GM18511 (cell line): ENCODE results near the gene JOSD1.

Source experiments
- ATAC-seq: cut with Tn5 transposase; IDR thresholded peaks from one replicate; pipeline ENCODE4 v1.9.1; 2021; ENCODE audit warnings: mild to moderate bottlenecking, moderate library complexity; ENCODE audit not compliant: unreplicated experiment

JOSD1 gene

DNA sequence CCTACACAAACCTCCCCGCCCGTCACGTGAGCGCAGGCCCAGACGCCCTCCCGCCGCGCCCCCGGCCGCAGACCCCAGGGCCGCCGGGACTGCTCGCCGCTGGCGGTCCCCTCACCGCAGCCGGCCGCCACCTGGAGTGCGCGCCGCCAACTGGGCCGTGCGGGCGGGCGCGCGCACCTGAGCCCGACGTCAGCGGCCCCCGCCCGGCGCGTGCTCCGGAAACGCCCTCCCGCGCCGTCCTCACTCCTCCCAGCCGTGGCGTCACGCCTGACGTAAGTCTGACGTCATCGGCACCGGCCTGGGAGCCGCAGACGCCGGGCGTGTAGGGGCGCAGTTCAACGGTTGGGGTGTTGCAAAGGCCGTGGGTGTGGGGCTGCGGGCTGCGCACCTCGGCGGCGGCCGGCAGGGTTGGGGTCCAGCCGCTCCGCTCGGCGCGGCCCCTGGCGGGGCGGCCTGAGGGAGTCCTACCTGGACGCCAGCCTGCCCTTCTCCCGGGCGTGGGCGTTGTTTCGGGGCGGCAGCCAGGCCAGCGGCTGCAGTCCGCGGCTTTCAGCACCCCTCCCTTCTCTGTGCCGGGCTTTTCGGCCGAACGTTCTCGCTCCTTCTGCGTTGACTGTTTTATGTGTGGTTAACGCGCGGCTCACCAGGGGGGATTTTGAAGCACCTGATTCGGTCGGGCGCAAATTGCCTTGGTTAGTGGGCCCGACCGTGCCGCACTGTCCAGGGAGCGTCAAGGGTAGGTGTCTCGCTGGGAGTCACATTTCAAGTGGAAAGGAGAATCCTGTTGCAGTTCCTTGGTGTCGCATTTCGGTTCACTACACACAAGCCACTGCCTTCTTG, at the start of gene JOSD1:
Gene JOSD1 (minus strand): TSS at position 155 of the 840 bp plus-strand sequence. CDS start 956 bp downstream, outside the sequence.
- peak; percentile 38 for ATAC-seq

DNA sequence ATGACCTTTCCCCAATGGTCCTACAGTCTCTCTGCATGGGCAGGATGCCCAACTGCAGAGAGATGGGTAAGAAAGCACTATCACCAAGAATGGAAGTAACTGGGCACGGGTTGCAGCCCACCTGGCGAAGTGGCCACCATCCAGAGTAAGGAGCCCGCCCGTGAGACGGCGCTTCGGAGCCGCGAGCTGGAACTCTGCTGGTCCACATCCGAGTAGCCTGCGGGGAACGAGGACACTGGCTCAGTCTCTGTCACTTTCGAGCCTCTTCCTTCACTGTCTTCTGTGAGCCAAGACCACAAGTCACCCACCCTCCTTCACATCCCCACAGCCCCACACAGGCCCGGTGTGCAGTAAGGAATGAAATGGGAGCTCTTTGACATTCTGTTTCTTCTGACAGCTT, 49.4 kb upstream of the JOSD1 start:
- ATAC-seq = no peak

DNA sequence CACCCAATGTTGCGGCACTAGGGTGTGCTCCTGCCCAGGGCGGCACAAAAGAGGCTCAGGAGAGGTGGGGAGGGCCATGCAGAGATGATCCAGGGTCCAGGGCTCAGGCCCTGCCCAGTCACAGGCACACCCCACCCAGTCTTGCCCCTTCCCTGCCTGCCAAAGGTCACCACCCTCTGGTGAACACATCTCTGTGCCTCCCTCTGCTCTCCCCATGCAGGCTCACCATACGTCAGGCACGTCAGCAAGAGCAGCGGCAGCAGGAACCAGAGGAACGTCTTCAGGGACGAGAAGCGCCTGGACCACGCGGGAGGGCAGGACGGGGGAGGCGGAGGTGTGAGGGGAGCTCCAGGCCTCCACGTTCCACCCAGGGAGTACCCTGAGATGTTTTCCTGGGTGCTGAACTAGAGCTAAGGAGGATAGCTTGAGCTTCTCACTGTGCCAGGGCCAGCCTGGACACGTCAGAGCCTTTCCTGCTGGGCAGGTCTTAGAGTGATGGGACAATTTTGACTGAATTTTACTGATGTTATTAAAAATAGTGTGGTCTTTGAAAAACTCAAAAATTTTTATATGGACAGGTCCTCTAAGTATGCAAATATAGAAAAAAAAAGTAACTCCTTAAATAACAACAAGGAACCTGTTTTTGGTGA, 47.9 kb upstream of the JOSD1 start:
- ATAC-seq = no peak

DNA sequence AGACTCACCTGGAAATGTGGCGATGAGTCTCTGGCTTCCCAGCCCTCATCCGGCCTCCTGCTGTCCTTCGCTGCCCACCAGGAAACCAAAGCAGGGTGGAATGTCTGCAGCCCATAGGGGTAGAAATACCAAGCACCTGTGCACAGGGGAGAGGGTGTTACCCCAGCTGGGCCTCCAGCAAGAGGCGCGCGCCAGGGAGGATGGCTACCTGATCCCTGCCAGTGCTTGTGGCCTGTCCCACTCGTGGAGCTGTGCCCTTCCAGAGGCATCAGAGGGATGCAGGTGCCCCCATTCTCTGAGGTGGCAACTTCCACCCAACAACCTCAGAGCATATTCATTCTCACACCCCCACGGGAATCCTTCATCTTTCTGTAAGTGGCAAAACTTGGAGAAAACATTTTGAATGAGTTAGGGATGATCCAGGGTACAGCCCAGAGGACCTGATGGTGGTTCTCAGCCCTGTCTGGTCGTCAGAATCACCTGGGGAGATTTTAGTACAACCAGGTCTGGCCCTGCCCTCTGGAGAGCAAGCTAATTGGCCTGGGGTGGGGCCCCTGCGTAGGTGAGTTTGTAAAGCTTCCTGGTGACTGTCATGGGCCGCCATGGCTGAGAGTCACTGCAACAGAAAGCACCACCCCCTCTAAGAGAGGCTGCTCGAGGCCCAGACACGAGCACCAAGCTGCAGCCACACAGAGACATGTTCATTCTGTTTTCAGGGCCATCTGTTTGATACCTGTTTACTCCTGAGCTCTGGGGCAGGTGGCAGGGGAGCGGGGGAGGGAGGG, 45.1 kb upstream of the JOSD1 start:
- ATAC-seq = no peak

DNA sequence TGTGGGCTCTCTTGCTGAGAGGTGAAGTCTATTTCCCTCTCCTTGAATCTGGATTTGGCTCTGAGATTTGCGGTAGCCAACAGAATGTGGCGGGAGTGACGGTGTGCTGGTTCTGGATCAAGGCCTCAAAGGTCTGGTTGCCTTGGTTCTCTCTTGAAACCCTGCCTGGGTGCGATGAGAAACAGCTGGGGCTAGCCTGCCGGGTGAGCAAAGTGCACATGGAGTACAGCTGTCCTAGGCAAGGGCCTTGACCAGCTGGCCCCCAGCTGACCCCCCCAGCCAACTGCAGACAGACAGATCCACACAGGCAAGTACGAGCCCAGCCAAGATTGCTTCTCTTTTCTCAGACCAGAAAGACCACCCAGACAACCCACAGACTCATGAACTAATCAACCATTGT, 44.2 kb upstream of the JOSD1 start:
- ATAC-seq = no peak

DNA sequence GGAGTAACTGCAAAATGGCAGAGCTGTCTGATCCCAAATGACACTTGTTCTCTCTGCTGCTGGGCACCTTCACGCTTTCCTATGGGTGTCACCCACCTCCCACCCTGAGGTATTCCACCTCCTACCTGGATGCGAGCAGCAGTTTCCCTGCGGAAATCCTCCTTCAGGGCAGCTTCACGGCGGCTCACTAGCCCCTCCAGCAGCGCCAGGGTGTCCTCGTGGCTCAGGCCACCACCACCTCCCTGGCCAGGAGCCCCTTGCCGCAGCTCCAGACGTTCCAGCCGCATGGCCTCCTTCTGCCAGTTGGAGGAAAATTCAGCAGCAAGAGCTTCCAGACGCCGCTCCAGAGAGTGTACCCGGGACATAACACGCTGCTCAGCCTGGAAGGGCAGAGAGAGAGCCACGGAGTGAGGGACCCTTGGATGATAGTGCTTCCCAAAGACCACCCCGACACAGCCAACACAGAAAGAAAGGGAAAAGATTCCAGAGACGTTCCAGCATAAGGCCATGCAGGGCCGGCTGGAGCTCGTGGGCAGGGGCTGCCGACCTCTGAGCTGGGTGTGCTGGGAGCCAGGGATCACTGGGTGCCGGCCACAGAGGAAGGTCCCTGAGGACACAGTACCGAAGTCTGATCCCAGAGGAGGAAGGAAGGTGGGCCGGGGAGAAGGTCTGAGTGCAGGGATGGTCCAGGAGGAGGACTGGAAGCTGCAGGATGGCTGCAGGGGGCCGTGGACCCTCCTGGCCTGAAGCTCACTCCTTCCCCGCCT, 41.6 kb upstream of the JOSD1 start:
- ATAC-seq = no peak

DNA sequence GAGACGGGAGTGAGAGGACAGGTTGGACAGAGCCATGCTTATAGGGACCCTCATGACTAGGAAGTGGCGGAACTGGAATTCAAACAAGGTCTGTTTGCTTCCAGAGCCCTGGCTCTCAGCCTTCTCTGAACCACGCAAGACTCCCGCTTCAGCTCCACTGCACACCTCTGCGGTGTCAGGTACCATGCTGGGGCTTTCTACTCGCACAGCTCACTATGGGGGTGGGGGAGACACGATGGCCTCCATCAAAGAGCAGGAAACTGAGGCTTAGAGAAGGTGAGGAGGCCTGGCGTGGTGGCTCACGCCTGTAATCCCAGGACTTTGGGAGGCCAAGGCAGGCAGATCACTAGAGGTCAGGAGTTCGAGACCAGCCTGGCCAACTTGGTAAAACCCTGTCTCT, 40.8 kb upstream of the JOSD1 start:
- no peak for ATAC-seq

DNA sequence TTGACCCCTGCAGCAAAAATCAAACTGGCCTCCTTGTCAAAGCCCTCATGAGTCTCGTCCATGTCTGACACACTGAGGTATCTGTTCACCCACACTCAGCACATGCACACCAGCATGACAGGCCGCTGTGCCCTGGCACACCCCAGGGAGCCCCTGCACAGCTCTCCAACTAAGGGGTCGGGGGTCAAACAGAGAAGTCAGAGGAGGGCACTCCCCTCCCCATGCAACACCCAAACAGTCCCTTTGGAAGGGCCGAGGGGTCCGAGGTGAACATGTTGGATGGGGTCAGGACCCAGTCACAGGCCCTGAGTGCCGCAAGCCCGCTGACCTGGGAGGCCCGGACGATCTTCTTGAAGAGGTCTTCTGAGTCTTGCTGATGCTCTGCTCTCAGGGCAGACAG, 40.4 kb upstream of the JOSD1 start:
- ATAC-seq = no peak

DNA sequence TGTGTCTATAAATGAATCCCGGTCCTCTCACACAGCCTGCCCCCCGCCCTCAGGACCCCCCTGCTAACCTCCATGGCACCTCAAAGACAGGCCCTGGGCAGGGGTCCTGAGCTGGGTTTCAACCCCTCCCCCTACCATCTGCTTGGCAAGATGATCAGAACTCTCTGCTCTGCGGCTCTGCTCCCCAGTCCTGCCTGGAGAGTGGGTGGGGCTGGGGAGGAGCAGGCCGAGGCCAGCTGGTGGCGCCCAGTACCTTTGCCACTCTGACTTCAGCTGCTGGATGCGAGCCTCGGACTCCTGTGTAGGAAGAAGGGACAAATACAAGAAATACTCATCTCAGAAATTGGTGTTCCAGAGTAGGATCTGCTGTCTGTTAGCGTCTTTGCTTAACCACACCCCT, 40.0 kb upstream of the JOSD1 start:
- no peak for ATAC-seq

DNA sequence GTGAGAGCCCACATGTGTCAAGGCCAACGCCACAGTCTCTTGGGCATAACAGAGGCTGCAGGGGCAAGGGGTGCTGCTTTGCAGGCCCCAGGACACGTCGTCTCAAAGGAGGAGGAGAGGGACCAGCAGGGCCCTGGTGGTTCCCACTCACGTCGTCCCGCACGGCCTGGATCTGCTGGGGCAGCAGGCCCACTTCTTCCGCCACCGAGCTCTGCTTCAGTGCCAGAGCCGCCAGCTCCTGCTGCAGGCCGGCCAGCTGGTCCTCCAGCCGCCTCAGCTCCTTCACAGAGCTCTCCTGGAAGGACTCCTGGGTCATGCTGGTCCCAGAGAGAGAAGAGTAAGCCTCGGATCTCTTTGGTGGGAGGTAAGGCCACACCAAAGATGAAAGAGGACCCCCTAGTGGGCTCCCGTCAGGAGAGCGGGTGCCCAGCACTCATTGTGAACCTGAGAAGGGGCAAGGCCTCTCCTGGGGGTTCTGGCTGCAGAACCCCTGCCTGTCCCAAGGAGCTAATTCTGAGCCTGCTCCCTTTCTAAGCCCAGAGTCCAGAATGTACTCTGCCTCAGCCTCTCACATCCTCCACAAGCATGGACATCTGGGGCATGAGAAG, 39.5 kb upstream of the JOSD1 start:
- no peak for ATAC-seq

DNA sequence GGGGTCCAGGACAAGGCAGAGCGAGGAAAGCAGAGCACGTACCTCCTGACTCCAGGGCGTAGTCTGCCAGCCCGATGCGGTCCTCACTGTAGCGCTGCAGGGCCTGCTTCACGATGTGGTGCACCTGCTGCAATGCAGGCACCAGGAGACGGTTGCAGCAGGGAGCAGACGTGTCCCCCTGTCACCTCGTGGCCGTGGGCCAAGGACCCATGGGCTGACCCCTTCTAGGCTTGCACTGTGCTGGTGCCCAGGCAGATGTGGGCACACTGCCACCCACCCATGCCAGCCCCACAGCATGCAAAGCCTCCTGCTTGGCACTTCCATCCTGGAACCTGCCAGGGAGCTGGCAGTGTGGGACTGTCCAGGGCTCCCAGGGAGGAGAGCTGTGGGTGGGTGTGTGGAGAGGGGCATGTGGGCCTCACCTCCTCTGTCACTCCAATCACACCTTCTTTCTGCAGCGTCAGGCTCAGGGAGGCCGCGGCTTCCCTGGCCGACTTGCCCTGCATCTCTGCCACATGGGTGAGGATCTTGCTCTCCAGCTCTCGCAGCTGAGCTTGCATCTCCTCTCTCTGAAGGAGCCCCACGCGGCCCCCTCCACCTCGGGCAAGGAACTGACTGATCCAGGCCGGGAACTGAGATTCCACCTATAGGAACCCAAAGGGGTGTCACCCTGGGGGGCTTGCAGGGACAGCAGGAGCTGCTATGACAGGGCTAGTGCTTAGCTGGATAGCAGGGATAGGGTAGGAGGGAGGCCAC, 38.7 kb upstream of the JOSD1 start:
- ATAC-seq = no peak

DNA sequence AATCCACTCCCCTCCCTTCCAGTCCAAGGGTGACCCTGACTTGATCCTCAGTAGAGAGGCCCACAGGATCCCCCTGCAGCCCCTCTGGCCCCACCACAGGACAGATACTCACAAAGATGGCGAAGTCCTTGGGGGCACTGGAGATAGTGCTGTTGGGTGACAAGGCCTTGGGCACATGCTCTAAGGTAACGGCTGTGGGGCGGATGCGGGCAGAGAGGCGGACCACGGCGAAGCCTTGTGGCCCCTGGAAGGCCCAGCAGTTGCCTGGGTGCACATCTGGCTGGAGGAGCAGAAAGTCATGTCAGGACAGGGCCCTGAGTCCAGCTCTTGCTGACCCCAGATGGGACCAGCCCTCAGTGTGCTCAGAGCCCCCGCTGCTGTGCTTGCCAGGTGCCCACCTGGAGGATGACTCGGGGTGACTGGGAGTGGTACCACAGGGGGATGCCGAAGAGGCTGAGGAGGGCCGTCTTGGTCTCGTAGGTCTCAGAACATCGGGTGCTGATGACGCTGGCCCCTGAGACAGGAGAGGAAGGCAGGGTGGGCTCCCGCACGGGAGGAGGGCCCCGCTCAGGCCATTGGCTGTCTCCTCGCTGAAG, 37.8 kb upstream of the JOSD1 start:
- no peak for ATAC-seq

DNA sequence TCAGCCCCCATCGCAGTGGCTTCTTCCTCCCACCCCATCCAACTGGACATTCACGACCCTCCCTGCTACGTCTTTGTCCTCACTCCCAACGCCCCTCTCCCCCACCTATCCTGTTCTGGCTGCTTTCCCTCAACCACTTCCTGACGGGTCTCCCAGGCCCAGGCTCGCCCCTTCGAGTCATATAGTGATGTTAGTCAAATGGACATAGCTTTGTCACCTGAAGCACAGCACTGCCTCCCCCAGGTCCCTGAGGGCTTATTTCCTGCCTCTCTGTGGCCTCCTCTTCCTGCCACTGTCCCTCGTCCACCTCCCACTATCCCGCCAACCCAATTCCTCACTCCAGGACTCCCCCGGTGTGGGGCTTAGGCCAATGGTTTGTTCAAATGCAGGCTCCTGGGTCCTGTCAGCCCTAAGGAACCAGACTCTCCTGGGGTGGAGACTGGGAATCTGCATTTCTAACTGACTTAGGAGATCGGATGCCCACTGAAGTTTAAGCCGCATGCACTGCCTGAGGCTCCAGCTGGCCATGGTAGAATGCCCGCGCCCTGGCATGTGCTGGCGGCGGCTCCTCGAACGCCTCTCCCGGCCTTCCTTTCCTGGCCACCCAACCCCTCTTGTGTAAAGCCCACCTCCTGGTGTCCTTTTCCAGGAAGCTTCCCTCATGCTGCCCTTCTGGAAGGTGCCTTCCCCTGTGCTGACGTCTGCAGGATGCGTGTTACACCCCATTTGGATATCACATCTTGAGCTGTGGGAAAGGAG, 36.7 kb upstream of the JOSD1 start:
- ATAC-seq = no peak

DNA sequence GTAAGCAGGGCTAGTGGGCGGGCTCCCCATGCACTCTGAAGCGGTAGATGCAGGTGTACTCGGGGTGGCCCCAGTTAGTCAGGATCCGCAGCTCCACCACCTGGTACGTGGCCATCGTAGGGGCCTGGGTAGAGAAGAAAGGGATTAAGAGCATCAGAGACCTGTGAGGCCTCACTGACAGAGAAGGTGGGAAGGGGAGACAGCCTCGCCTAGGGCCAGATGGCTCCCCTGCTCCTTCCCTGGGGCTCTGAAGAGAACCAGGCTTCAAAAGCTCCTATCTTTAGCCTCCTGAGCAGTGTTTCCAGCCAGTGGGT, 35.5 kb upstream of the JOSD1 start:
- ATAC-seq = no peak

DNA sequence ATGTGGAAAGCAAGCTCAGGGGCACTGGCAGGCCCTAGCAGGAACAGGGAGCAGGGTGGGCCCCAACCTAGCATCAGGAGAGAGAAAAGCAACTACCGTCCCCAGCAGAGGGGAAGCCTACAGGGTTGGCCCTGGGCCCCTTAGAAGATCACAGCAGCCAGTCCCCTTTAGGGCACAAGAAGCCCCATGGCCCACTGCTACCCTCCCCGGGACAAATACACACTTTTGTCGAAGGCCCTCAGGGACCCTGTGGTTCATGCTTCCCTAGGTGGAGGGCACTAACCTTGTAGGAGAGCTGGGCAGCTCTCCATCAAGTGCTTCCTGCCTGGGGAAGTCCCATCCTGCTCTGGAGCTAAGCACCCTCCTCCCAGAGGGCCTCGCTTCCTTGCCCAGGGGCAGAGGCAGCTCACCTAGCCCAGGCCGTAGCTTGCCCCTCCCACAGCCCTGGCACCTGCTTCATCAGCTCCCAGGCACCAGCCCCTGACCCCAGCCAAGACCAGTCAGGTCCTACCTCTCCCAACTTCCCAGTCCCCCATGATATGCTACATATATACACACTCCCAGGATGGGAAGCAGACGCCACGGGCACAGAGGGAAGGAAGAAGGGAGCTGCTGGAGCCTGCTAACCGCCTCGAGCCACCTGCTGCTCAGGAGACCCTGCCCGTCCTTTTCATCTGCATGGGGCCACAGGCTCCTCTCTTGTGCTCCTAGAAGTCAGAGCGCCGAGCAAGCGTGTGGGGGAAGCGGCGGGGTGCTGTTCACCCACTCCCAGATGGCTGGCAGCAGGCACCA, 34.9 kb upstream of the JOSD1 start:
- ATAC-seq = no peak

DNA sequence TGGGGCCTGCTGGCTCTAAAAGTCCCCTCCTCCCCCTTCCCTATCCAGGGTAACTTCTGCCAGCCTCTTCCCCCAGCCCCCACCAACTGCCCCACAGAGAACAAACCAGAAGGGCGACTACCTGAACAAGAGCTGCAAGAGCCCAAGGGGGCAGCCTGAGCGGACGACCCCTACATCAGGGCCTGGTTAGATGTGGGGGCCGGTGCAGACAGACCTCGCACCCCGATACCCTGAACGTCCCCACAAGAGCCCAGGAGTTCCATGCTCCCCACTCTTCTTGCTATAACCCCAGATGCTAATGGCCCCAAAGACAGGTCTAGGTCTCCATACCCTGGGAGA, 34.4 kb upstream of the JOSD1 start:
- no peak for ATAC-seq

DNA sequence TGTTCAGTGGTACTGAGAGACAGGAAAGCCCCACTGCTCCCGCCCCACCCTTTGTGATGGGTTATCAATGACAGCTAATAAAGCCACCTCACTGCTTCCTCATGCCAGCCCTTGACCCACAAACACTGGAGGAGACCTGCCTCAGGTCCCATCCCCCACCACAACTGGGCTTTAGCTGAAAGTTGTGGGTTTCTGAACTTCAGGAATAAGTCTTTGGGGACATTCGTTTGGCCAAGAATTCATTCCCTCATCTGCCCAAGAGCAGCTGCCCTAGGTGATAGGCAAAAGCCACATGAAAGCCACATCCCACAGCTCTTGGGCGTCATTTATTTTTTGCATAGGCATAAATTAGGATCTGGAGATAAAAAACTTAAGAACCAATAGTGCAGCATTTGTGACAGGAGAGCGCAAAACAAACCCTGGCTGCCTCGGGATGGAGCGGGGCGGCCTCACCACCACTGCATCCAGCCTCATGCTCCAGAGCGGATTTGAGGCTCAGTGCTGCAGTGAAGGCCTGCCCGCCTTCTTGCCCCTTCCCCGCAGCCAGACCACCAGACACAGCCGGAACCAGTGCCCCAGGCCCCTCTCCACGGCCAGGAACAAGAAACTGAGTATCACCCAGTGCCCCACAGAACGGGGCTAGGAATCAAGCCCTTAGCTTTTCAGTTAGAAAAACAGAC, 33.8 kb upstream of the JOSD1 start:
- no peak for ATAC-seq
